ENCODE results near the gene PTGFR. TPM values are rescaled to one million over a fixed set of nuclear protein-coding genes. Genes with fewer than 3 reads are reported as not detected.

The PTGFR gene
- polyA plus RNA-seq, 1 experiment: 4.1 TPM

- no peak for TF ChIP-seq CTCF (IDR thresholded peaks at IDR 0.05; ENCODE audit: insufficient read depth, low read depth, low read length)
- Histone ChIP-seq H3K4me3 (ENCODE audit: low read depth, low read length) (no peak overlapping the region), H3K36me3 (ENCODE audit: control insufficient read depth, insufficient read depth, low read length) (no peaks in the 10 kb centered on the region), H3K27me3 (ENCODE audit: control insufficient read depth, insufficient read depth, low read length) (no peaks in the 10 kb centered on the region)
- CTCF ChIA-PET: no interaction called here
- POLR2A ChIA-PET: interaction anchor here (0.6 kb wide), 1 partner anchor 57 kb away, joined by 8 read pairs; no protein-coding TSS in a partner anchor
- DNase-seq (ENCODE audit: low read depth): no peak
These were observed 6.4 kb downstream of the PTGFR start for GRCh38 chr1:78497201-78497600.

GRCh38 chr1:78500529-78500928 is 9.8 kb downstream of the PTGFR start:
- POLR2A ChIA-PET: no interaction called here
- no peaks in the 10 kb centered on the region for H3K36me3 ChIP-seq (ENCODE audit: control insufficient read depth, insufficient read depth, low read length)
- CTCF ChIA-PET: interaction anchor here (1.0 to 1.3 kb wide), 4 partner anchors 12 to 355 kb away, joined by 3 read pairs; no protein-coding TSS in a partner anchor

GRCh38 chr1:78501203-78501602 is 10.4 kb downstream of the PTGFR start:
- no peak overlapping the region for H3K4me3 ChIP-seq (ENCODE audit: low read depth, low read length)
- H3K36me3 ChIP-seq (ENCODE audit: control insufficient read depth, insufficient read depth, low read length): no peaks in the 10 kb centered on the region
- ChIA-PET POLR2A (interaction anchor here (0.6 kb wide), 1 partner anchor 183 kb away, joined by 3 read pairs; no protein-coding TSS in a partner anchor), CTCF (interaction anchor here (0.7 to 1.3 kb wide), 7 partner anchors 11 to 356 kb away, joined by 3 to 4 read pairs (median 3); no protein-coding TSS in a partner anchor)
- no peak for TF ChIP-seq CTCF (IDR thresholded peaks at IDR 0.05; ENCODE audit: insufficient read depth, low read depth, low read length)
- no peaks in the 10 kb centered on the region for H3K27me3 ChIP-seq (ENCODE audit: control insufficient read depth, insufficient read depth, low read length)
- DNase-seq (ENCODE audit: low read depth): no peak

More at GRCh38 chr1:78500529-78500928, 9.8 kb downstream of the PTGFR start:
- TF ChIP-seq CTCF (IDR thresholded peaks at IDR 0.05; ENCODE audit: insufficient read depth, low read depth, low read length): no peak
- H3K4me3 ChIP-seq (ENCODE audit: low read depth, low read length): no peak overlapping the region
- no peaks in the 10 kb centered on the region for H3K27me3 ChIP-seq (ENCODE audit: control insufficient read depth, insufficient read depth, low read length)
- no peak for DNase-seq (ENCODE audit: low read depth)

GRCh38 chr1:78511334-78511733 is 20.6 kb downstream of the PTGFR start:
- ChIA-PET POLR2A (no interaction called here), CTCF (interaction anchor here (1.0 kb wide), 1 partner anchor 10 kb away, joined by 4 read pairs; no protein-coding TSS in a partner anchor)
- DNase-seq (ENCODE audit: low read depth): no peak
- Histone ChIP-seq H3K36me3 (ENCODE audit: control insufficient read depth, insufficient read depth, low read length) (peaks cover 1% of the 10 kb centered on the region; the same call in 1 of the 2 replicates), H3K4me3 (ENCODE audit: low read depth, low read length) (no peak overlapping the region), H3K27me3 (ENCODE audit: control insufficient read depth, insufficient read depth, low read length) (no peaks in the 10 kb centered on the region)
- TF ChIP-seq CTCF (IDR thresholded peaks at IDR 0.05; ENCODE audit: insufficient read depth, low read depth, low read length): no peak

GRCh38 chr1:78516716-78517115 is 25.9 kb downstream of the PTGFR start:
- TF ChIP-seq CTCF (IDR thresholded peaks at IDR 0.05; ENCODE audit: insufficient read depth, low read depth, low read length): no peak
- Histone ChIP-seq H3K27me3 (ENCODE audit: control insufficient read depth, insufficient read depth, low read length) (no peaks in the 10 kb centered on the region), H3K36me3 (ENCODE audit: control insufficient read depth, insufficient read depth, low read length) (peaks cover 1% of the 10 kb centered on the region; the same call in 1 of the 2 replicates), H3K4me3 (ENCODE audit: low read depth, low read length) (no peak overlapping the region)
- ChIA-PET CTCF (interaction anchor here (0.7 kb wide), 1 partner anchor 16 kb away, joined by 3 read pairs; no protein-coding TSS in a partner anchor), POLR2A (no interaction called here)
- no peak for DNase-seq (ENCODE audit: low read depth)
